NCI-H2107 treated with DMSO at 0.1 percent for 48 hours (cell line): ENCODE results near the gene TUBB4B.

ENCODE experiments used
- DNase-seq: peaks from one replicate; lab custom pipeline; 2025; ENCODE audit not compliant: unreplicated experiment; lab: John Stamatoyannopoulos, UW

Gene TUBB4B

GRCh38 chr9:137212520-137212919 is 28.6 kb upstream of the TUBB4B start:
- no peak for DNase-seq

GRCh38 chr9:137213160-137214060 is 27.7 kb upstream of the TUBB4B start:
- no peak for DNase-seq

GRCh38 chr9:137214620-137215019 is 26.5 kb upstream of the TUBB4B start:
- no peak for DNase-seq

GRCh38 chr9:137215196-137215986 is 25.7 kb upstream of the TUBB4B start:
- no peak for DNase-seq

GRCh38 chr9:137216188-137216965 is 24.7 kb upstream of the TUBB4B start:
- DNase-seq = no peak

GRCh38 chr9:137217276-137218211 is 23.5 kb upstream of the TUBB4B start:
- no peak for DNase-seq

GRCh38 chr9:137218212-137218753 is 22.8 kb upstream of the TUBB4B start:
- no peak for DNase-seq

- DNase-seq = no peak
These were observed 22.3 kb upstream of the TUBB4B start for GRCh38 chr9:137218754-137219271.

- DNase-seq = no peak
These were observed 21.2 kb upstream of the TUBB4B start for GRCh38 chr9:137219757-137220316.

- DNase-seq = no peak
These were observed 20.6 kb upstream of the TUBB4B start for GRCh38 chr9:137220317-137221094.

- DNase-seq = no peak
These were observed 20.0 kb upstream of the TUBB4B start for GRCh38 chr9:137221095-137221505.

- DNase-seq = no peak
These were observed 19.5 kb upstream of the TUBB4B start for GRCh38 chr9:137221506-137222111.

- no peak for DNase-seq
These were observed 18.7 kb upstream of the TUBB4B start, which contains the start of gene RNF208 for GRCh38 chr9:137222190-137223077. Gene RNF208, minus strand, starts transcription at chr9:137222240. Its CDS starts 1,028 bp downstream, at chr9:137221212.

- peak; percentile 95 for DNase-seq
These were observed 17.8 kb upstream of the TUBB4B start for GRCh38 chr9:137223078-137223970.

GRCh38 chr9:137224830-137225694 is 16.0 kb upstream of the TUBB4B start, which contains the start of gene CYSRT1:
Gene CYSRT1, plus strand, starts transcription at chr9:137225174. Its CDS starts 448 bp downstream, at chr9:137225622.
- DNase-seq = no peak
